ENCODE results near the gene ALDOC.

DNA sequence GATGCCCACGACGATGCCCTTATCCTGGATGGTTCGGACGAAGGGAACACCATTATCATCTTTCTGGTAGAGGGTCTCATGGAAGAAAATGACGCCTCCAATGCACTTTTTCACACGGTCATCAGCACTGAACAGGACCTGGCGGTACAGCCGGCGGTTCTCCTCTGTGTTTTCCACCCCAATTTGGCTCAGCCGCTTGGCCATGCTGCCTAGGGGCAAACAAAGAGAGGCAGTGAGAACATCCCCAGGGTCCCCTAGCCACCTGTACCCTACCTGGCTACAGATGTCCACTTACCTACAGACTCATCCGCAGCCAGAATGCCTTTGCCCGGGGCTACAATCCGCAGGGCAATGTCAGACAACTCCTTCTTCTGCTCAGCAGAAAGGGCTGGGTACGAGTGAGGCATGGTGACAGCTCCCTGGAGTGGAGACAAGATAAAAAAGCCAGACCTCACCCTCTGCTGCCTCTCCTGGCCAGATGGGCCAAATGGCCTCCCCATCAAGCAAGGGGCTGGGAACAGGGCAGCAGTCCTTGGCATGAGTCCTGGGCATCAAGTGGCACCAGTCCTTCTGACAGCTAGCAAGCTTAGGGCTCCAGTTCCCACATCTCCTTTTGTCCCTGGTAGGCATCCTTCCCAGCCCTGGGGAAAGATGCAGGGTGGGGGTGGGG lies 1.4 kb downstream of the ALDOC start:
- TF ChIP-seq, protein P1, sequence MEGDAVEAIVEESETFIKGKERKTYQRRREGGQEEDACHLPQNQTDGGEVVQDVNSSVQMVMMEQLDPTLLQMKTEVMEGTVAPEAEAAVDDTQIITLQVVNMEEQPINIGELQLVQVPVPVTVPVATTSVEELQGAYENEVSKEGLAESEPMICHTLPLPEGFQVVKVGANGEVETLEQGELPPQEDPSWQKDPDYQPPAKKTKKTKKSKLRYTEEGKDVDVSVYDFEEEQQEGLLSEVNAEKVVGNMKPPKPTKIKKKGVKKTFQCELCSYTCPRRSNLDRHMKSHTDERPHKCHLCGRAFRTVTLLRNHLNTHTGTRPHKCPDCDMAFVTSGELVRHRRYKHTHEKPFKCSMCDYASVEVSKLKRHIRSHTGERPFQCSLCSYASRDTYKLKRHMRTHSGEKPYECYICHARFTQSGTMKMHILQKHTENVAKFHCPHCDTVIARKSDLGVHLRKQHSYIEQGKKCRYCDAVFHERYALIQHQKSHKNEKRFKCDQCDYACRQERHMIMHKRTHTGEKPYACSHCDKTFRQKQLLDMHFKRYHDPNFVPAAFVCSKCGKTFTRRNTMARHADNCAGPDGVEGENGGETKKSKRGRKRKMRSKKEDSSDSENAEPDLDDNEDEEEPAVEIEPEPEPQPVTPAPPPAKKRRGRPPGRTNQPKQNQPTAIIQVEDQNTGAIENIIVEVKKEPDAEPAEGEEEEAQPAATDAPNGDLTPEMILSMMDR (IDR thresholded peaks at IDR 0.05; ENCODE audit: low read depth, low read length, missing input control), result no peak
- no peak for TF ChIP-seq HNF4G (IDR thresholded peaks at IDR 0.05)
- TF ChIP-seq TAF1 (conservative IDR thresholded peaks at IDR 0.05), result no peak
- TF ChIP-seq, protein P2, sequence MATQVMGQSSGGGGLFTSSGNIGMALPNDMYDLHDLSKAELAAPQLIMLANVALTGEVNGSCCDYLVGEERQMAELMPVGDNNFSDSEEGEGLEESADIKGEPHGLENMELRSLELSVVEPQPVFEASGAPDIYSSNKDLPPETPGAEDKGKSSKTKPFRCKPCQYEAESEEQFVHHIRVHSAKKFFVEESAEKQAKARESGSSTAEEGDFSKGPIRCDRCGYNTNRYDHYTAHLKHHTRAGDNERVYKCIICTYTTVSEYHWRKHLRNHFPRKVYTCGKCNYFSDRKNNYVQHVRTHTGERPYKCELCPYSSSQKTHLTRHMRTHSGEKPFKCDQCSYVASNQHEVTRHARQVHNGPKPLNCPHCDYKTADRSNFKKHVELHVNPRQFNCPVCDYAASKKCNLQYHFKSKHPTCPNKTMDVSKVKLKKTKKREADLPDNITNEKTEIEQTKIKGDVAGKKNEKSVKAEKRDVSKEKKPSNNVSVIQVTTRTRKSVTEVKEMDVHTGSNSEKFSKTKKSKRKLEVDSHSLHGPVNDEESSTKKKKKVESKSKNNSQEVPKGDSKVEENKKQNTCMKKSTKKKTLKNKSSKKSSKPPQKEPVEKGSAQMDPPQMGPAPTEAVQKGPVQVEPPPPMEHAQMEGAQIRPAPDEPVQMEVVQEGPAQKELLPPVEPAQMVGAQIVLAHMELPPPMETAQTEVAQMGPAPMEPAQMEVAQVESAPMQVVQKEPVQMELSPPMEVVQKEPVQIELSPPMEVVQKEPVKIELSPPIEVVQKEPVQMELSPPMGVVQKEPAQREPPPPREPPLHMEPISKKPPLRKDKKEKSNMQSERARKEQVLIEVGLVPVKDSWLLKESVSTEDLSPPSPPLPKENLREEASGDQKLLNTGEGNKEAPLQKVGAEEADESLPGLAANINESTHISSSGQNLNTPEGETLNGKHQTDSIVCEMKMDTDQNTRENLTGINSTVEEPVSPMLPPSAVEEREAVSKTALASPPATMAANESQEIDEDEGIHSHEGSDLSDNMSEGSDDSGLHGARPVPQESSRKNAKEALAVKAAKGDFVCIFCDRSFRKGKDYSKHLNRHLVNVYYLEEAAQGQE (IDR thresholded peaks at IDR 0.05), result no peak
- no peak for TF ChIP-seq YY1 (IDR thresholded peaks at IDR 0.05)
- TF ChIP-seq RXRA (IDR thresholded peaks at IDR 0.05), result no peak
- TF ChIP-seq, protein P3, sequence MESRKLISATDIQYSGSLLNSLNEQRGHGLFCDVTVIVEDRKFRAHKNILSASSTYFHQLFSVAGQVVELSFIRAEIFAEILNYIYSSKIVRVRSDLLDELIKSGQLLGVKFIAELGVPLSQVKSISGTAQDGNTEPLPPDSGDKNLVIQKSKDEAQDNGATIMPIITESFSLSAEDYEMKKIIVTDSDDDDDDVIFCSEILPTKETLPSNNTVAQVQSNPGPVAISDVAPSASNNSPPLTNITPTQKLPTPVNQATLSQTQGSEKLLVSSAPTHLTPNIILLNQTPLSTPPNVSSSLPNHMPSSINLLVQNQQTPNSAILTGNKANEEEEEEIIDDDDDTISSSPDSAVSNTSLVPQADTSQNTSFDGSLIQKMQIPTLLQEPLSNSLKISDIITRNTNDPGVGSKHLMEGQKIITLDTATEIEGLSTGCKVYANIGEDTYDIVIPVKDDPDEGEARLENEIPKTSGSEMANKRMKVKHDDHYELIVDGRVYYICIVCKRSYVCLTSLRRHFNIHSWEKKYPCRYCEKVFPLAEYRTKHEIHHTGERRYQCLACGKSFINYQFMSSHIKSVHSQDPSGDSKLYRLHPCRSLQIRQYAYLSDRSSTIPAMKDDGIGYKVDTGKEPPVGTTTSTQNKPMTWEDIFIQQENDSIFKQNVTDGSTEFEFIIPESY (IDR thresholded peaks at IDR 0.05), result no peak

Measured in liver (tissue), 3 donors.